ENCODE data around the gene VIL1. TPM values are rescaled to one million over a fixed set of nuclear protein-coding genes. Genes with fewer than 3 reads are reported as not detected.

Gene VIL1
- total and polyA plus RNA-seq, 2 of the 8 experiments (the other 6 are each of a cell fraction or from before 2014, with no cell fraction given) = 6.2 to 7.0 TPM

DNA sequence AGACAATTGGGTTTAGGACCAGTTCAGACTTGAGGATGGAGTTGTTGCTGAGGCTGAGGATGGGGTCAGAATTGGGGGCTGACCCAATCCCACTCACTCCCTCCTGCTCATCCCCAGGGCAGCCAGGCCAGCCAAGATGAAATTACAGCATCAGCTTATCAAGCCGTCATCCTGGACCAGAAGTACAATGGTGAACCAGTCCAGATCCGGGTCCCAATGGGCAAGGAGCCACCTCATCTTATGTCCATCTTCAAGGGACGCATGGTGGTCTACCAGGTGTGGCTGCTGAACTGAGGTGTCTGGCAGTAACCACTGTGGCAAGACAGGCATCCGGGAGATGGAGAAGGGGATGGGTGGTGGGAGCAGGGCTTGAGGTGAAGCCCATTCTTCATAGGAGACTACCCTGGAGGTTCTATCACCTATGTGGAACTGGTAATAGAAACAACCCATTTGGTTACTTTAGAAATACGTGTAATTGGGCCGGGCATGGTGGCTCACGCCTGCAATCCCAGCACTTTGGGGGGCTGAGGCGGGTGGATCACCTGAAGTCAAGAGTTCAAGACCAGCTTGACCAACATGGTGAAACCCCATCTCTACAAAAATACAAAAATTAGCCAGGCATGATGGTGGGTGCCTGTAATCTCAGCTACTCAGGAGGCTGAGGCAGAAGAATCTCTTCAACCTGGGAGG lies 13.9 kb downstream of the VIL1 start (continued):
- TF ChIP-seq CTCF (IDR thresholded peaks at IDR 0.05; ENCODE audit: control extremely low read depth in 1 of 3, insufficient read depth in 1 of 3, low read depth in 1 of 3, low read length in 3 of 3) = no peak
- no peak for TF ChIP-seq POLR2A (IDR thresholded peaks at IDR 0.05; ENCODE audit: control extremely low read depth in 1 of 2, low read depth in 2 of 2, low read length in 2 of 2)
- no peak for TF ChIP-seq CHD2 (IDR thresholded peaks at IDR 0.05; ENCODE audit: low read length)
- TF ChIP-seq YY1 (IDR thresholded peaks at IDR 0.05; ENCODE audit: low read depth, low read length) = no peak
- no peak for TF ChIP-seq TAF7 (optimal IDR thresholded peaks at IDR 0.05; ENCODE audit: borderline replicate concordance, low read depth, low read length)
- TF ChIP-seq EP300 (IDR thresholded peaks at IDR 0.05; ENCODE audit: borderline replicate concordance in 1 of 2, low read depth in 2 of 2, low read length in 2 of 2) = no peak
- TF ChIP-seq SRF (IDR thresholded peaks at IDR 0.05; ENCODE audit: low read depth, low read length) = no peak
- TF ChIP-seq HDAC6 (IDR thresholded peaks at IDR 0.05; ENCODE audit: low read depth, low read length) = no peak
- no peak for TF ChIP-seq ASH2L (IDR thresholded peaks at IDR 0.05; ENCODE audit: low read length)
- TF ChIP-seq CEBPB (IDR thresholded peaks at IDR 0.05; ENCODE audit: low read depth, low read length) = no peak
